Activated naive CD4-positive, alpha-beta T cell (primary cell): ENCODE data around the gene ZNF185.

Experiments used
- DNase-seq, 4 experiments: peaks; one replicate each; lab custom pipeline; 2025; lab: John Stamatoyannopoulos, UW

Gene ZNF185

DNA sequence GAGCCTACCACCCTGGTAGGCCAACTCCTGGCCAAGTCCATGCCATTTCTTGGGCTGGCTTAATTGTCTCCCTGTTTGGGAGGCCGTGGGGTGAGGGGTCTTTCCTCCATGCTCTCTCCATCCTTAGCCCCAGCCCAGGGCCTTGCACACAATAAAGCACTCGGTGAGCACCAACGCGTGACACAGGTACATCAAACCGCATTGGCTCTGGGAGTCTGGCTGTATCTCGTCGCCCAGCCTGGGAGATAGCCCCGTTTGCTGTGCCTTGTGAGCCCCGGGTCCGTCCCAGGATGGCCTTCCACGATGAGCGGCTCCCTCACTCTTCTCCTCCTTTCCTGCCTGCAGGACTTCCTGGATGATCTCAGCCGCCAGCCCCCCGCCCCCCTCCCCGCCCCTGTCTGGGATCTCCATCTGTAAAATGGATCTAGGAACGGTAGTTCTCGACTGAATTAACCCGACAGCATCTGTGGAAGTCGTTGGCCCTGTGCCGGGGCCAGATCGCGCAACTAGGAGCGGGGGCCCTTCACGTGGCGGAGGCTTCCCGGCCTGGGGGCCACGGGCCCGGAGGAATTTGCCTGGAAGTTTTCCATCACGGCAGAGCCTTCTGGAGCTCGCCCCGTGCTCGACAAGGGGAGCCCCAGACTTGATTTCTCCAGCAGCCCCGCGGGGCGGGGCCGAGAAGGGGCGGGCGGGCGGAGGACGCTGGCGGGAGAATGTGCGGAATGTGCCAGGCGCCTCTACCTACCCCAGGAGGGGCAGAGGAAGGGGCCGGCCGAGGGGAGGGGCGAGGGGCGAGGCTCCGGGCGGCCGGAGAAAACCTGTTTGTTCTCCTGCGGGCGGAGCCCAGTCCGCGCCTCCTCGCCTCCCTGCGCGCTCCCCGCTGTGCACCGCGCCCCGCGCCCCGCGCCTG, at the start of gene ZNF185:
Gene ZNF185, plus strand, starts transcription at position 846 of the 910 bp plus-strand sequence. CDS start 16,423 bp downstream, outside the sequence.
- no peak for DNase-seq

DNA sequence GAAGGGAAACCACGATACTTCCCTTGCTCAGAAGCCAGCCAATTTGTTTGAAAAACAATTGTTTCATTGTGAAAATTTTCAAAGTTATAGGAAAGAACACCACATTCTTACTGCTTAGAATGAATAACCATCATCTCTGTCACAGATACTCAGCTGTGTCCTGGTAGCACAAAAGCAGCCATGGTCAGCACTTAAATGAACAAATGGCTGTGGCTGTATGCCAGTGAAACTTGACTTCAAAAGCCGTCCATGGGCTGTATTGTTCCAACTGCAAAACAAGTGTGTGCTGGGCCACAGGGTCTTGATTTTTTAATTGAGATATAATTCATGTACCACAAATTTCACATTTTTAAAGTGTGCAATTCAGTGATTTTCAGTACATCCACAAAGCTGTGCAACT, 47.4 kb upstream of the ZNF185 start:
- no peak for DNase-seq

DNA sequence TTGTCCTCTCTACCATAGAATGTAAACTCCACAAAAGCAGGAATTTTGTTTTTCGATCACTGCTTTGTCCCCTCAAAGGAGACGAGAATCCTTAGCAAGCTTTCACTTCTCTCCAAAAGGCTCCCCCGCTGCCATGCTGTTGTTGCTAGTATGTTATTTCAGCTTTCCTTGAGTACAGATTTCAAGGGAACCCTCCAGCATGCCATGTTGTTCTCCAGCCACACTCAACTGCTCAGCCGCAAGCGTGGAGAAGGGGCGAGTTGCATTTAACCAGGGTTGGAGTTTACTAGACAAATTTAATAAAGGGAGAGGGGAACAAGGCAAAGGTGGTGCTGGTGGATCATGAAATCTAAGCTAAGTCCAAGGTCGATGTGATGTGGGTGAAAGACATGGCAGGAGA, 43.9 kb upstream of the ZNF185 start:
- no peak for DNase-seq

DNA sequence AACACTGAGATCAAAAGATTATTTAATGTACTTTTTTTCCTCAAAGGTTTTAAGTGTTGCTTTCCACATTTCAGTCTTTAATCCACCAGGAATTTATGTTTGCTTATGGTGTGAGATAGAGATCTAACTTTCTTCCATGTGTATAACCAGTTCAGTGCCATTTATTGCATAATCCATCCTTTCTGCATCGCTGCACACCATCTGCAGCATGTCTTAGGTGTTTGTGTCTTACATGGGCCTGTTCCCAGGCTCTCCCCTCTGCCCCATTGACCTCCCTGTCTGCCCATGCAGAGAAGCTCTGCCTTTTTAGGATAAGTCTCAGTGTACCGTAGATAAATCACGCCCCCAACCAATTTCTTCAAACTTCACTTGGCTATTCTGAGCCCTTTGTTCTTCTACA, 36.8 kb upstream of the ZNF185 start:
- DNase-seq: no peak

DNA sequence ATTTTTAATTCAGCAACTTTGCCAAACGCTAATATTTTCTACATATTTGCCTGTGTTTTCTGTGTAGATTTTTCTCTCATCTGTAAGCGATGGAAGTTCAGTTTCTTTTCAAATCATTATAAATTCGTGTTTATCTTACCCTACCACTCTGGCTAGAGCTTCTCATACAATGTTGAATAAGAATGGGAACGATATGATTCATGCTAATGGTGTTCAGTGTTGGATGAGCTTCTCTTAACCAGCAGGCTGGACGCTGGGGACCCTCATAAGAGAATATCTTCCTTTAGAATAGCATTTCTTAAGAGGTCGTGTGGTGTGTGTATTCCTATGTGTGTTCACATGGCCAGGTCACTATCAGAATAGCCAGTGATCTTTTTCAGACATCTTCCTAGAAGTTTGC, 36.0 kb upstream of the ZNF185 start:
- no peak for DNase-seq

DNA sequence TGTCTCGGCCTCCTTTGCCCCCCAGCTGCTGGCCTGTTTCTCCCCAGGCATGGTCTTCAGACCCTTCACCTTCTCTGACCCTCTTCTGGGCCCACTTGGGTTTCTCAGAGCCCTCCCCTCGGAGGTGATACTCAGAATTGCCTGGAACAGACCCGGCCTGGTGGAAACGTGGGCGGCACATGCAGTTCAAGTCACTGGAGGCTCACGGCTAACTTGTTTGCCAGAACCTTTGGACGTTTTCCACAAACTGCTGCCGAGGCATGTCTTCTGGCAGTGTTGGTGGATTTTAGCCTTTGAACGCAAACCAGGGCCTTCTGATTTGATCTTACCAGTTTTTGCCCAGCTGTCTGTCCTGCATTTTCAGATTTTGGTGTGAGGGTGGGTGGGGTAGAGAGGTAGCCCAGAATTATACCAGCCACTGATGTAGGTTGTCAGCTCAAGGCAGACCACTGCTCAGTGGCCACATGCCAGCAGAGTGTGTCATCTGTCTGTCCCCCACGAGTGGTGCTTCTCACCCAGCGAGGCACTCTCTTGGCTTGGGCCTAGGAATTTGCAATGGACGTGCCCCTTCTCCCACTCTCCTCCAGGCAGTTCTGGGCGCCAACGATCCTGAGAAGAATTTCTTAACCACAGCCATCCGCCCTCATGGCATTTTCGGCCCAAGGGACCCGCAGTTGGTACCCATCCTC, 32.5 kb upstream of the ZNF185 start:
- DNase-seq: no peak

DNA sequence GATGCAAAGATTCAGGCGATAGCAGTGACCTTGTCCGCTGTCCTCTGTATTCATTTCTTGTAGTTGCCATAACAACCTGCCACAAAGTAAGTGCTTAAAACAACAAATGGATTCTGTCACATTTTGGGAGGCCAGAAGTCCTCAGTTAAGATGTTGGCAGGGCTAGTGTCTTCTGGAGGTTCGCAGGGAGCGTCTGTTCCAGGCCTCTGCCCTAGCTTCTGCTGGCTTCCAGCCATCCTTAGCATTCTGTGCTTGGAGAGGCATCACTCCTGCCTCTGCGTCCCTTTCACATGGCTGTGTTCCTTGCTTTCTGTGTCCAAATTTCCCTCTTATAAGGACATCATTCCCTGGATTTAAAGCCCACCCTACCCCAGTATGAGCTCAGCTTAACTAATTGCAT, 31.5 kb upstream of the ZNF185 start:
- no peak for DNase-seq

DNA sequence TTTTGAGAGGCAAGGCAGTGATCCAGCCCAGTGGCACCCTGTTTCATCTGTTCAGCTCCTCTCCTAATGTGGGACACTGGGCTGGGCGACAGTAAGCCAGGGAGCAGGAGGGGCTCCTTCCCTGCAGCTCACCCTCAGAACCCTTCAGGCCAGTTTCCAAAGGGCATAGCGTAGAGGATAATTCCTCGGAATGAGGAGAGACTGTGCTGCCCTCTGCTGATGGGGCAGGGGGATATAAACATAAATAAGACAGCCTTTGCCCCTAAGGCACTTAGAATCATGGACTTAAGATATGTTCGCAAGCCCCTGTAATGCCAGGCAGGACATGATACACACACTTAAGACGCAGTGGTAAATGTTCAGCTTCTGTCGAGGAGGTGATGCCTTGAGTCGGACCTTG, 27.9 kb upstream of the ZNF185 start:
- DNase-seq: no peak

DNA sequence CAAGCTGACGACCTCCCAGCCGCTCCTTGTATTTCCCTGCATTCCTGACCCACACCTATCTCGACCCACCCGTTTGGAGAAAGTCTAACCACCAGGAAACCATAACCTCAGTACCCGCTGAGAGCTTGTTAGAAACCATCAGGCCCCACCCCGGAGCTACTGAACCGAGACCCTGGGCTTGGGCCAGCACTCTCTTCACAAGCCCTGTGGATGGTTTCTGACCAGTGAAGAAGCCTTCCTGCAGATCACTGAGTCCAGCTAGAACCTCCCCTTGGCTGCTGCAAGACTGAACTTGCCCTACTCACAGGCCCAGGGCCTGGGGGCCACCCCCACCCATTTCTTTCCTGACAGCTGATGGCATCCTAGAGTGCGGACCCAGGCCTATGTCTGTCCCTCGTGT, 26.6 kb upstream of the ZNF185 start:
- DNase-seq: no peak

DNA sequence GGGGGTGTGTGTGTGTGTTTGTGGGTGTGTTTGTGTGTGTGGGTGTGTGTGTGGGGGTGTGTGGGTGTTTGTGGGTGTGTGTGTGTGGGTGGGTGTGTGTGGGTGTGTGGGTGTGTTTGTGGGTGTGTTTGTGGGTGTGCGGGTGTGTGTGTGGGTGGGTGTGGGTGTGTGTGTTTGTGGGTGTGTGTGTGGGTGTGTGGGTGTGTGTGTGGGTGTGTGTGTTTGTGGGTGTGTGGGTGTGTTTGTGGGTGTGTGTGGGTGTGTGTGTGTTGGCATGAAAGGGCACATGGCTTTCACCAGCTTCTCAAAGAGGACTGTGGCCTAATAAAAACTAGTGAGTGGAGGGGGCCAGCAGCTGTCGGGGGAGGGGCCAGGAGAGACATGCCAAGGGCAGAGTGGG, 25.3 kb upstream of the ZNF185 start:
- no peak for DNase-seq

DNA sequence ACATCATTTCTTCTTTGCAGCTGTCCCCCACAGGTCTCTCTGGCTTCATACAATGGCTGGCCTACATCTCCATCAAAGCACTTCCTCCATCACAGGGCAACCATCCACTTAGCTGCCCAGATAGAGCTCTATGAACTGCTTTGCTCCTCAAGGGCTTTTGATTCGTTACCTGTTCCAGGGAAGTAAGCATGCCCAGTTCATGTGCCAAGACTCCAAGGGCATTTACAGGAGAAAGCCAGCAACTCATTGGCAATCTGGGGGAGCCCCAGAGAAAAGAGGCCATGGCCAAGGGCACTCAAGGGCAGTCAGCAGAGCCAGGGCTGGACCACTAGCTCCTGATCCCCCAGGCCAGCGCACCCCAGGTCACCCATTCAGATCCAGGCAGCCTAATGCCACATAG, 24.5 kb upstream of the ZNF185 start:
- DNase-seq: no peak

DNA sequence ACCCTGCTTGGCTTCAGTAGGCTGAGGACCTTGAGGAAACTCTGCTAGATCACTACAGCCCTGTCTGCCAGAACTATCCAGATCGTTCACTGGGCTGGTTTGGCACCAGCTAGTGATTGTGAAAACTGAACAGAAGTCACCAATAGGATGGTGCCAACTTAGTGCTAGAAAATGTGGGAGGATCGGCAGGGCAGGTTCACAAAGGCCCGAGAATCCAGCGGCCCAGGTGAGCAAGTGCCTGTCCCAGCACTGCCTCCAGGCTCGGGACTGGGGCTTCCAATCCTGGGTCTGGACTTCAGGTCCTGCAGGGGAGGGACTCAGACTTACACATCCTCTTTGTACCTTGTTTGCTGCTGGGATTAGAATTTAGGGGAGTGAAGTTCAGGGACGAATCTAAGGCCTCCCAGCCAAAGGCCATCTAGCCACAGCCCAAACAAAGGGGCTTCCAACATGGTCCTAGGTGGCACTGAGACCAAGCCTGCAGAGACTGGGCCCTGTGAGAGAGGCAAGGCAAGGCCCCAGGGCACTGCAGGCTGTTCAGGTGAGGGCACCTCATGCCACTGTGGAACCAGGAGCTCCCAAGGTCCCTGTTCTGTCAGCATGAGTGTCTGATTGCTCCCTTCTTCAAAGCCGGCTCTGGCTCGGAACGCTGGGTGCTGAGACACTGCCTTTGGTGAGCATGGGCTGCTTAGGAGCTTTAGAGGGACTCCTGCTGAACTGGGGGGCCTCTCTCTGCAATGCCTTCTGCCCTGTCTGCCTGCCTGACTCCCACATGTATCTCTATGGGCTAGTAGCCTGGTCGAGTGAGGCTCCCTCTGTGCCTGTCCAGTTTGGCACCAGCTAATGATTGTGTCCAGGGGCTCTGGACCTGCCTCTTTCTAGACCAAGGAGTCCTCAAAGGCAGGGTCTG, 20.7 kb upstream of the ZNF185 start:
- no peak for DNase-seq

DNA sequence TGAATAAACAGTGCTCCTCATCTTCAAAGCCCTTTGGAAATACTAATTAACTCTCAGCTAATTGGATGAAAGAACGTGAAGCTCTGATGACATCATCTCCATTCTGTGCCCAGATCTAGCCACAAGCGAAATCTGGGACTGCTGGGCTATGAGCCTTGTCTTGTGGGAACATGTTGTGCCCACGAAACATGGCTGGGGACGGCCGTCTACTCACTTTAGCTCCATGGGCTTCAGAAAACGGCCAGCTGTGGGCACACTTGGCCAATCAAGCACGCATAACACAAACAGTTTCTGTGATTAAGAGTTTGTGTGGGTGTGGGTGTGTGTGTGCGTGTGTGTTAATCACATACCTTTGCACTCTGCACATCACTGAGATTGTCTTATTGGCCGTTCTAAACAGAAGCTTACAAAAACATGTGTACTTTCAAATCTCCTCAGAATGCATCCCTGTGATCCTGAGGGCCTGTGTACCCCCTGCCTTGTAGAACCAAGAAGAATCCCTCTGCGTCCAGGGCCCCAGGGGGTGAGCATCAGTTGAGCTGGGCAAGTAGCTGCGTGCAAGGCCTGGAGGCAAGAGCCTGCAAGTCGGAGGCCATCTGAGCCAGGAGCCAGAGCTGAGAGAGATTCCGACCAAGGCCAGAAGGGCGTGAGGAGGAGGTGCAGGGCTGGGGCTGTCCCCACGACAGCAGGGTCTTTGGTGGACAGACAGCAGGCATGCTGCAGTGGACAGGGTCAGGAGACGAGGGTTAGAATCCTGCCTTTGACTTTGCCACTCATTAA, 18.7 kb upstream of the ZNF185 start:
- no peak for DNase-seq

DNA sequence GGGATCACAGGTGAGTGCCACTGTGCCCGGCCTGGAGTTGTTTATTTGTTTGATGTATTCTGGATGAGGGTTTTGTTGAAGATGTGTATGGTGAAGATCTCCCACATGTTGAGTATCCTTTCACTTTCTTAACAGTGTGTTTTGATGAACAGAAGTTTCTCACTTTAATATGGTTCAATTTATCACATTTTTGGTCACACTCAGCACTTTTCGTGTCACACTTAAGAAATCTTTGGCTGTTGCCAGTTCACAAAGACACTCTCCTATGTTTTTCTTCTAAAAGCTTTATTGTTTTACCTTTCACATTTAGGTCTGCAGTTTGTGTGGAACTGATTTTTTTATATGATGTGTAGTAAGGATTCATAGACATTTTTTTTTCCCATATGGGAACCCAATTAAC, 16.6 kb upstream of the ZNF185 start:
- no peak for DNase-seq

DNA sequence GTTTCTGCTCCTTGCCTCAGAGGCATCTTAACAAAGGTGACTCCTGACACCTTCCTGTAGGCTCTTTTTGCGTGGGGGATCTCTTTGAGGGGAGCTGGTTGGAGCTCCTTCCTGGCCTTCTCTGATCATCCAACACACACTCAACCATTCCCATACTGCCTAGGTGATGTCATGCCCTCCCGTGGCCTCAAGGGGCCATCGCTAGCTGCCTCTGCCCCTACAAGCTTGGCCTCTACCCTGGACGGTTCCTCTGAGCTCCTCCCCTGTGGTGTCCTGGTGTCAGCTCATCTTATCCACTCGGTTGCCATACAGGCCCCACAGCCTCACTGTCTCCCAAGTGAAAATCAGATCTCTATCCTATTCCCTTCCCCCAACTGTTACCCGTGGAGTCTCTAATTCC, 13.7 kb upstream of the ZNF185 start:
- no peak for DNase-seq

DNA sequence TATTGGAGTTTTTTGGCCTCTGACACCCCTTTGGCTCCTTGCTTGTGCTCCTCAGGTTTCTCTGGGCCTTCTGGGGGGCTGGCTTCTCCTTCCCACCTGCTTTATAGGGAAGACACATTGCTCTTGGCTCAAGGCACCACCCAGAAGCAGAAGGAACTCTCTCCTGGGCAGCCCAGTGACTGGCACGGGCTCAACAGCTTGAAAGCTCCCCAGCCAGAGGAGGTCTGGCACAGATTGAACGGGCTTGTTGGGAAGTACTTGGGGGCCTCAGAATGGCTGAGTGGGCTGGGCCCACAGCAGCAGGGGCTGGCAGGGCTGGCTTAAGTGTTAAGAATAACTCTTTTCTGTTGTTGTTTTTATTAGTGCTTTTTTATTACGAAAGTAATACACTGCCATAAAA, 11.2 kb upstream of the ZNF185 start:
- DNase-seq: no peak

DNA sequence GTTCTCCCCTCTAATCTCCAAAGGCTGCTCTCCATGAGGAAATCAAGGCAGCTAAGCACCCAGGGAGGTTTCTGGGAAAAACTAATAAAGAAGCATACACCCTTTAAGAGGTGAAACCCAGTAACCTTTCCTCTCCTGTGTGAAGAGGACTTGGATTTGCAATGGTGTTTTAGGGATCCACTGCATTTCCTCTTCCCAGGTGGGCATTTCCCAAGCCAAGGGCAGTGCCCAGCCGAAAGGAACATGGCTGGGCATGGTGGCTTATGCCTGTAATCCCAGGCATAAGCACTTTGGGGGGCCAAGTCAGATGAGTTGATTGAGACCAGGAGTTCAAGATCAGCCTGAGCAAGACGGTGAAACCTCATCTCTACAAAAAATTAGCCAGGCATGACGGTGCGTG, 5.4 kb upstream of the ZNF185 start:
- no peak for DNase-seq

DNA sequence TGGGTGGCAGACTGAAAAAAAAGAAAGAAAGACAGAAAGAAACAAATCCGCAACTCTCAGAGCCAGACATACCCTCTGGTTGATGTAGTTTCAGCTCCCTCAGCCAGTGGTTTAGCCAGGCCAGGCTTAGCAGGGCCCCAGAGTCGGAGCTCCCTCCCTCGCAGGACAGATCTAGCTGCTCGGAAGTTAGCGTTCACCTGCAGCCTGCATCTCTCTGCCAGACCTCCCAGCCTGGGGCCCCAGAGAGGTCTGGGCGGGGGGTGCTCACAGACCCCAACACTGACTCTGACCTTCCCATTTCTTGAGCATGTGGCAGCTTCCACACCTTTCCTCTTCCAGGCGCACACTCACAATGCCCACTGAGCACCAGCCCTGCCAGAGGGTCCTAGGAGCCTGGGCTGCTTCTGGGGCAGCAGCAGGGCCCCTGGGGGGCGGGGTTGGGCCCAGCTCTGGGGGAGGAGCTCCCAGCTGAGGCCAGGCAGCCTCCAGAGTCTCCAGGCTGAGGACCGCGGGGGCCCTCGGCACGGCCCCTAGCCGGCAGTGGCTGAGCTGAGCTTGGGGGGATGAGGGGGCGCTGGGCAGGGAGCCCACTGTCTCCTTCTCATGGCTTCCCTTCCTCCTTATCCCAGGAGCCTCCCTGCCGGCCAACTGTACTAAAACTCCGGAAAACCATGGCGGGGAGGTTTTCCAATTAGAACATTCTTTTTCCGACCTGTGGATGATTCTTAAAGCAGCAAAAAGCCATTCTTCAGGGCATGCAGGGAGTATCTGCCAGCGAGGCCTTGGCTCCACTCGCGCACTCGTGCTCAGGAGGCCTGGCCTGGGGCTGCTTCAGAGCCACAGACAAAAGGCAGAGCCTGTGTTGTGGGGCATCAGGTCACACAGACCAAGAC, 4.6 kb upstream of the ZNF185 start:
- DNase-seq: no peak

DNA sequence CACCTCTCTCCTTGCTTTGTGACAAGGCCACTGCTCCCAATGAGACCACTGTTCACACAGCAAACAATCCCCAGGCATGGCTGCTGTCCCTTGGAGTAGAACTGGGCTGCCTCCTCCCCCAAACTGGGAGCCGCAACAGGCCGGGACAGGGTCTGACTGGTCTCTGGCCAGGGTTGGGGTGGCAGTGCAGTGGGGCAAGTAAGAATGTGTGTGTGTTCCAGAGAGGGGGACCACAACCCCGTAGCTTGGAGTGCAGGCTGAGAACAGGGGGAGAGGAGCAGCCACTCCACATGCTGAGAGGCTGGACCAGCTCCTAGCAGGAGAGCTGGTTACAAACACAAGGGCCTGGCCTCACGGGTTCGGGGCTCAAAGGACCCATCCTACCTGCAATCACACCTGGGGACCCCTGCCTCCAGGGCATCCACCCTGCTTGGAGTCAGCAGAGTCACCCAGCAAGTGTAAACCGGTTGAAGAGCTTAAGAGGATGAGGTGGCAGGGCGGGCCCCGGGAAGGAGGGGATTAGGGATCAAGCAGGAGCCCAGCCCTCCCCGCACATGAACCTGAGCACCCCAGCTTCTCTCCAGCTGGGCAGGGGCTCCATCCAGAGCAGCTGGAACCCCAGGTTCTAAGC, 3.8 kb upstream of the ZNF185 start:
- no peak for DNase-seq

DNA sequence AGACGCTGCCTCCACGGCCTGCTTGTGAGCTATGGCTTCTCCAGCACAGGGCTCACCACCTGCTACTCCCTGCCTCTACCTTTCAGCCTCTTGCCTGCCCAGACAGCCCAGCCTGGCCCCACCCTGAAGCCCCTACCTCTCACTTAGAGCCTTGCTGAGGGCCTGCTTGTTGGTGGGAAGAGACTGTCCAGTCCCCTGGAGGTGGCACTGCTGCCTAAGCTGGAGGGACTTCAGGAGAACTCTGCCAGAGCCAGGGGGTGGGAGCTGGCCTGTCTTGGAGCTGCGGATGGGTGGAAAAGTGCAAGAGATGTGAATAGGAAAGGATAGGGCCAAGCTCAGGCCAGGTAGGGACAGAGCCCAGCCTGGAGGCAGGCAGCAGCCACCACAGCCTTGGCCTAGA, 2.7 kb upstream of the ZNF185 start:
- no peak for DNase-seq
